Loucy (cell line): ENCODE measurements around the gene RNF224.

Experiments used
- EZH2phosphoT487 ChIP-seq: fragments of 200-600 bp; IDR thresholded peaks from 2 replicates; pipeline ENCODE4 v1.6.1; 2018; ENCODE audit warnings: antibody characterized with exemption, mild to moderate bottlenecking, moderate library complexity, borderline replicate concordance
- TF ChIP-seq, protein P1 (sequence below): fragments of 200-600 bp; sonication (generic); conservative IDR thresholded peaks from 2 replicates; pipeline ENCODE4 v1.5.1; 2014; ENCODE audit warnings: mild to moderate bottlenecking, antibody characterized with exemption, low read length

- TF ChIP-seq, protein P1, sequence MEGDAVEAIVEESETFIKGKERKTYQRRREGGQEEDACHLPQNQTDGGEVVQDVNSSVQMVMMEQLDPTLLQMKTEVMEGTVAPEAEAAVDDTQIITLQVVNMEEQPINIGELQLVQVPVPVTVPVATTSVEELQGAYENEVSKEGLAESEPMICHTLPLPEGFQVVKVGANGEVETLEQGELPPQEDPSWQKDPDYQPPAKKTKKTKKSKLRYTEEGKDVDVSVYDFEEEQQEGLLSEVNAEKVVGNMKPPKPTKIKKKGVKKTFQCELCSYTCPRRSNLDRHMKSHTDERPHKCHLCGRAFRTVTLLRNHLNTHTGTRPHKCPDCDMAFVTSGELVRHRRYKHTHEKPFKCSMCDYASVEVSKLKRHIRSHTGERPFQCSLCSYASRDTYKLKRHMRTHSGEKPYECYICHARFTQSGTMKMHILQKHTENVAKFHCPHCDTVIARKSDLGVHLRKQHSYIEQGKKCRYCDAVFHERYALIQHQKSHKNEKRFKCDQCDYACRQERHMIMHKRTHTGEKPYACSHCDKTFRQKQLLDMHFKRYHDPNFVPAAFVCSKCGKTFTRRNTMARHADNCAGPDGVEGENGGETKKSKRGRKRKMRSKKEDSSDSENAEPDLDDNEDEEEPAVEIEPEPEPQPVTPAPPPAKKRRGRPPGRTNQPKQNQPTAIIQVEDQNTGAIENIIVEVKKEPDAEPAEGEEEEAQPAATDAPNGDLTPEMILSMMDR, result no peak
- no peak for TF ChIP-seq EZH2phosphoT487
Observed at GRCh38 chr9:137232101-137232500, 4.8 kb downstream of the RNF224 start.
